Hepatocyte (in vitro differentiated cells): ENCODE measurements around the gene MACROH2A2.

Experiments used
- CTCF ChIP-seq: fragments of 200-600 bp; sonication (generic); IDR thresholded peaks from 2 replicates; pipeline ENCODE4 v1.5.1; 2016; ENCODE audit warnings: antibody characterized with exemption, mild to moderate bottlenecking; ENCODE audit not compliant: poor library complexity
- EZH2 ChIP-seq: fragments of 200-600 bp; sonication (generic); IDR thresholded peaks from 2 replicates; pipeline ENCODE4 v1.6.1; 2016; ENCODE audit warnings: antibody characterized with exemption, mild to moderate bottlenecking, borderline replicate concordance
- EZH2phosphoT487 ChIP-seq: fragments of 200-600 bp; sonication (generic); IDR thresholded peaks from one replicate; pipeline ENCODE4 v1.6.1; 2018; ENCODE audit warnings: antibody characterized with exemption, mild to moderate bottlenecking, low read depth, moderate library complexity; ENCODE audit not compliant: unreplicated experiment, severe bottlenecking

DNA sequence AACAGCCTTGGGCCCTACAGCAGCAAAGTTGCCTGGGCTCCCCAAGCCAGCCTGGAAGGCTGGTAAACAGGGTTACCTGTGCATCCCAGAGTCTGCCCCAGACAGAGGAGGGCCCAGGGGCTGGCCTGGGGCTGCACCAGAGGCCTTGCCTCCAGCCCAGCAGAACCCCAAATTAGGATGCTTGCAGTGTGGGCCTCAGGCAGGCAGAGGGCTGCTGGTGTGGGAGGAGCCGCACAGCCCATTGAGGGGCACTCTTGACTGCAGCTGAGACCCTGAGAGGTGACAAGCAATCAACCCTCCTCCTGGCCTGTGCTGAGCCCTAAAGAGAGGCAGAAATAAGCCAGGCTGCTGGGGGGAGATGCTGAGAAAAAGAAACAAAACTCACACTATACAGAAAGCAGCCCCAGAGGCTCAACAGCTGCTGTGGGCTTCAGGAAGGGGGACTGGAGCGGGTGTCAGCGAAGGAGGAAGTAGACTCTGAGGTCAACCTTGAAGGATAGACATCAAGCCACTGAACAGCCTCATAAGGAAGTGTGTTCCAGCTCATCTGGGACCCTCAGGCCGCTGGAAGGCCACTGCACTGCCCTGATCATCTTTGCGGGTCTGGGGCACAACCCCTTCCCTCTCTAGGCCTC, 73.4 kb downstream of the MACROH2A2 start:
- no peak for TF ChIP-seq CTCF
- TF ChIP-seq EZH2, result no peak
- no peak for TF ChIP-seq EZH2phosphoT487
